Mucosa of descending colon (tissue), 3 donors: Measurements from ENCODE around the gene SHTN1. TPM values are rescaled to one million over a fixed set of nuclear protein-coding genes. Genes with fewer than 3 reads are reported as not detected.

ENCODE experiments used
- ATAC-seq: fragments of 200-7000 bp; cut with Tn5 transposase; one replicate; pipeline ENCODE4 v1.9.1; 2020; ENCODE audit warnings: mild to moderate bottlenecking, moderate library complexity
- DNase-seq, 3 donors: peaks; one replicate each; pipeline ENCODE4 v3.0.0-alpha.2; 2020
- H3K36me3 ChIP-seq: fragments of 200-600 bp; one replicate; pipeline ENCODE4 v1.8.0; 2021; ENCODE audit warnings: low read depth, mild to moderate bottlenecking
- H3K4me1 ChIP-seq: fragments of 200-600 bp; one replicate; pipeline ENCODE4 v1.8.0; 2021; ENCODE audit warnings: low read depth, mild to moderate bottlenecking
- H3K4me3 ChIP-seq: fragments of 200-600 bp; one replicate; pipeline ENCODE4 v1.8.0; 2021; ENCODE audit warnings: mild to moderate bottlenecking
- H3K9me3 ChIP-seq: fragments of 200-600 bp; one replicate; pipeline ENCODE4 v1.8.0; 2021; ENCODE audit warnings: mild to moderate bottlenecking
- intact Hi-C, 2 donors: fragments of 100-400 bp; cut with DNase I in 1 of 2; cut with micrococcal nuclease in 1 of 2; formaldehyde crosslinking; loops; one replicate each; pipeline versions ENCODE4 v1.11.0 to v1.11.1; 2022; cut with DNase I, micrococcal nuclease
- total RNA-seq, 3 donors: library from RNA; stranded (reverse); fragmentation: NEBNext Ultra II Directional in 2 of 3; extraction: Animal tissue kit (Norgen Biotek cat#: 25700) in 2 of 3; gene quantifications; one replicate each; pipeline versions ENCODE4 v1.2.1 to v1.2.4, GENCODE V29; 2021 to 2023
- TF ChIP-seq, protein P1 (sequence below): fragments of 200-600 bp; IDR thresholded peaks from one replicate; pipeline ENCODE4 v1.8.0; 2022; ENCODE audit warnings: antibody characterized with exemption, mild to moderate bottlenecking
- donor health status: DM: no; HTN: no; CAD: no; lungs with moderate emphysema.
- donor health status: DM: no; HTN: no; CAD: no.
- donor health status: DM: no; HTN: yes; CAD: no.

Gene SHTN1
- total RNA-seq, 3 donors from 2014 or later: 17.4 to 33.5 (median 27.9) TPM

GRCh38 chr10:116910910-116911309 is 94.1 kb downstream of the SHTN1 start:
- ATAC-seq (no peak), DNase-seq (no peak)
- intact Hi-C loops: no loop called here
- TF ChIP-seq, protein P1, sequence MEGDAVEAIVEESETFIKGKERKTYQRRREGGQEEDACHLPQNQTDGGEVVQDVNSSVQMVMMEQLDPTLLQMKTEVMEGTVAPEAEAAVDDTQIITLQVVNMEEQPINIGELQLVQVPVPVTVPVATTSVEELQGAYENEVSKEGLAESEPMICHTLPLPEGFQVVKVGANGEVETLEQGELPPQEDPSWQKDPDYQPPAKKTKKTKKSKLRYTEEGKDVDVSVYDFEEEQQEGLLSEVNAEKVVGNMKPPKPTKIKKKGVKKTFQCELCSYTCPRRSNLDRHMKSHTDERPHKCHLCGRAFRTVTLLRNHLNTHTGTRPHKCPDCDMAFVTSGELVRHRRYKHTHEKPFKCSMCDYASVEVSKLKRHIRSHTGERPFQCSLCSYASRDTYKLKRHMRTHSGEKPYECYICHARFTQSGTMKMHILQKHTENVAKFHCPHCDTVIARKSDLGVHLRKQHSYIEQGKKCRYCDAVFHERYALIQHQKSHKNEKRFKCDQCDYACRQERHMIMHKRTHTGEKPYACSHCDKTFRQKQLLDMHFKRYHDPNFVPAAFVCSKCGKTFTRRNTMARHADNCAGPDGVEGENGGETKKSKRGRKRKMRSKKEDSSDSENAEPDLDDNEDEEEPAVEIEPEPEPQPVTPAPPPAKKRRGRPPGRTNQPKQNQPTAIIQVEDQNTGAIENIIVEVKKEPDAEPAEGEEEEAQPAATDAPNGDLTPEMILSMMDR: no peak
- Histone ChIP-seq H3K4me3 (no peak overlapping the region), H3K36me3 (no peaks in the 10 kb centered on the region), H3K9me3 (no peaks in the 10 kb centered on the region), H3K4me1 (no peaks in the 10 kb centered on the region)

- no peaks in the 10 kb centered on the region for H3K9me3 ChIP-seq
- H3K4me3 ChIP-seq: no peak overlapping the region
- no peaks in the 10 kb centered on the region for H3K36me3 ChIP-seq
- no peak for DNase-seq
- intact Hi-C loops: no loop called here
- TF ChIP-seq, protein P1: no peak
- no peak for ATAC-seq
- no peaks in the 10 kb centered on the region for H3K4me1 ChIP-seq
Observed at GRCh38 chr10:116909307-116909706, 95.7 kb downstream of the SHTN1 start.

DNA sequence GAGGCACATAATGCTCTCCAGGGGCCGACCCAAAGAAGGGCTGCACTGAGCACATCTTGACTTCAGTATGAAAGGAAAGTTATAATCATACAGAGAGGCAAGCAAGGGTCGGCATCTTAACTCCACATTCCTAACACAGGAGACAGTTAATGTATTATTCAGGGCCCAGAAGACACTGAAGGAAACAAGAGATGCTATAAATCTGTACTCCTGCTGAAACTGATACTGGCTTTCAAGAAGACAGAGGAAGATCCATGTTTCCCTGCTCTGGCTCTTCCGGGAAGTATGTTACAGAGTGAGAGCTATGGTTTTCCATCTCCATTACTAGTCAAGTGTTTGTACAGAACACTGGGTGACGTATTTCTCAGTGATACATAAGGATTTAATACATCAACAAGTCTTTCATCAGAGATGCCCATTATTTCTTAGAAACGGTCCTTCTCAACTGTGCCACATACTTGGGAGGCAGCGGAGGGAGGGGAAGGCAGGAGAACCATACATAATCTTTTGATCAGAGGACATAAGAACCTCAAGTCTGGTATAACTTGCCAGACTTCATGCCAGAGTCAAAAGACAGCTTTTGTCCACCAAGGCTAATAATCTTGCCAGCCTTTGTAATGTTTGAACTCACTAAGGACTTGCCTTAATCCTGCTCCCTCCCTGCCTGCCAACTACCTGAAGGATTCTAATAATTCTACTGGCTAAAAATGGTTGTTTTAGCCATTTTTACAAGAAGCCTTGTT is 97.6 kb downstream of the SHTN1 start:
- H3K9me3 ChIP-seq: no peaks in the 10 kb centered on the region
- DNase-seq (no peak), ATAC-seq (no peak)
- no peaks in the 10 kb centered on the region for H3K36me3 ChIP-seq
- intact Hi-C loops: no loop called here
- TF ChIP-seq, protein P1: no peak
- H3K4me3 ChIP-seq: no peak overlapping the region
- no peaks in the 10 kb centered on the region for H3K4me1 ChIP-seq

DNA sequence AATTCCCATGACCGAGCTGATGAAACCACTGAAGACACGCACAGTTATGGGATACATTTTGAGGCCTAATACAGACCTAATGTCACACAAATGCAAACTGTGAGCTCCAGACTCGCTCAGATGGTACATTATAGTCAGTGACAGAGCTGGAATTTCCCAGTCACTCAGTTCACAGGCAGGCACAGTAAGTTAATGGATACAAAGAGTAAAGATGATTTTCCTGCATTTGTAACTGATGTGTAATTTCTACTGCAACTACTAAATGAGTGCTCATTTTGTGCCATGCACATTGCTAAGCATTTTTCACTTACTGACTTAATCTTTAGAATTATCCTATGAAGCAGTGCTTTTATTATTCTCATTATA is 99.2 kb downstream of the SHTN1 start:
- DNase-seq (no peak), ATAC-seq (no peak)
- intact Hi-C loops: no loop called here
- Histone ChIP-seq H3K4me1 (no peaks in the 10 kb centered on the region), H3K36me3 (no peaks in the 10 kb centered on the region), H3K9me3 (no peaks in the 10 kb centered on the region), H3K4me3 (no peak overlapping the region)
- TF ChIP-seq, protein P1: no peak

DNA sequence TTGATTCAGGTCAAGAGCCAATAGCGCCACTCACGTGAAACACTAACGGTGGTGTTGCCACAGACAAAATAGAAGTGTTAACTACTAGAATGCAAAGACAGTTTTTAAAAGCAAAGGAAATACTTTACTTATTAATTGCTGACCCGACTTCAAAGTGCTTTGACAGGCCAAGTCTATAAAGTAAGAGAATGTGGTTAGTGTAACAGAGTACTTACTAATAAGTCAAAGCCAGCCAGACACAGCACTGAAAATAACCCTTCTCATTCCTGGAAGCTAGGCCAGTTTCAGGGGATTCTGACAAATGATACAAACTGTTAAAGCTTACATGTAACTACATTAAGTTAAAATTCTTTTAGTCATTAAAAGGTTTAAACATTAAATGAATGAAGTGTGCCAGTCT is 105.4 kb downstream of the SHTN1 start:
- intact Hi-C loops: no loop called here

More for the DNA sequence above, 105.4 kb downstream of the SHTN1 start:
- no peaks in the 10 kb centered on the region for H3K4me1 ChIP-seq
- DNase-seq (no peak), ATAC-seq (no peak)
- TF ChIP-seq, protein P1: no peak
- no peak overlapping the region for H3K4me3 ChIP-seq
- H3K9me3 ChIP-seq: no peaks in the 10 kb centered on the region
- no peaks in the 10 kb centered on the region for H3K36me3 ChIP-seq
